ENCODE data around the gene SND1.

GRCh38 chr7:128052404-128052803 lies 400.4 kb downstream of the SND1 start:
- TF ChIP-seq POLR2AphosphoS5 (IDR thresholded peaks at IDR 0.05; ENCODE audit: borderline replicate concordance, low read depth, low read length) (no peak), EZH2 (IDR thresholded peaks at IDR 0.05) (no peak)
